ENCODE results near the gene KYAT1.
"Not testable (repeated sequence)": the region's sequence is repeated elsewhere in the genome, so short reads cannot be mapped to it uniquely, and the experiment has no call there.

Gene KYAT1

GRCh38 chr9:128820665-128821583, 60.8 kb downstream of the KYAT1 start:
- in situ Hi-C loops (cut with MboI; ENCODE audit: low sequenced_read_pairs), result no loop called here

GRCh38 chr9:128819716-128820664, 61.8 kb downstream of the KYAT1 start:
- in situ Hi-C loops (cut with MboI; ENCODE audit: low sequenced_read_pairs), result no loop called here

- in situ Hi-C loops (cut with MboI; ENCODE audit: low sequenced_read_pairs), result no loop called here
Measured at GRCh38 chr9:128818839-128819715, 62.7 kb downstream of the KYAT1 start.

- in situ Hi-C loops (cut with MboI; ENCODE audit: low sequenced_read_pairs), result no loop called here
Measured at GRCh38 chr9:128818099-128818838, 63.5 kb downstream of the KYAT1 start, which contains the start of gene ENDOG. TSS of gene ENDOG (plus strand) at chr9:128818500. CDS start at chr9:128818685, 185 bp downstream.

- in situ Hi-C loops (cut with MboI; ENCODE audit: low sequenced_read_pairs), result no loop called here
Measured at GRCh38 chr9:128810873-128811272, 70.9 kb downstream of the KYAT1 start.

GRCh38 chr9:128809831-128810230, 71.9 kb downstream of the KYAT1 start:
- in situ Hi-C loops (cut with MboI; ENCODE audit: low sequenced_read_pairs), result no loop called here

- in situ Hi-C loops (cut with MboI; ENCODE audit: low sequenced_read_pairs), result no loop called here
Measured at GRCh38 chr9:128809036-128809599, 72.6 kb downstream of the KYAT1 start.

- in situ Hi-C loops (cut with MboI; ENCODE audit: low sequenced_read_pairs), result no loop called here
Measured at GRCh38 chr9:128808543-128808942, 73.2 kb downstream of the KYAT1 start.

GRCh38 chr9:128807827-128808226, 73.9 kb downstream of the KYAT1 start:
- in situ Hi-C loops (cut with MboI; ENCODE audit: low sequenced_read_pairs), result no loop called here

- in situ Hi-C loops (cut with MboI; ENCODE audit: low sequenced_read_pairs), result no loop called here
Measured at GRCh38 chr9:128805661-128806060, 76.1 kb downstream of the KYAT1 start.

GRCh38 chr9:128802482-128802881, 79.3 kb downstream of the KYAT1 start:
- in situ Hi-C loops (cut with MboI; ENCODE audit: low sequenced_read_pairs), result no loop called here

- in situ Hi-C loops (cut with MboI; ENCODE audit: low sequenced_read_pairs), result no loop called here
Measured at GRCh38 chr9:128800061-128800460, 81.7 kb downstream of the KYAT1 start.

GRCh38 chr9:128798896-128799295, 82.9 kb downstream of the KYAT1 start:
- in situ Hi-C loops (cut with MboI; ENCODE audit: low sequenced_read_pairs), result no loop called here

- in situ Hi-C loops (cut with MboI; ENCODE audit: low sequenced_read_pairs), result not testable (repeated sequence)
Measured at GRCh38 chr9:128794961-128795360, 86.8 kb downstream of the KYAT1 start.

- in situ Hi-C loops (cut with MboI; ENCODE audit: low sequenced_read_pairs), result no loop called here
Measured at GRCh38 chr9:128792978-128793686, 88.6 kb downstream of the KYAT1 start.

GRCh38 chr9:128792134-128792533, 89.6 kb downstream of the KYAT1 start:
- in situ Hi-C loops (cut with MboI; ENCODE audit: low sequenced_read_pairs), result no loop called here

- in situ Hi-C loops (cut with MboI; ENCODE audit: low sequenced_read_pairs), result no loop called here
Measured at GRCh38 chr9:128790536-128790935, 91.2 kb downstream of the KYAT1 start.

GRCh38 chr9:128788445-128788844, 93.3 kb downstream of the KYAT1 start:
- in situ Hi-C loops (cut with MboI; ENCODE audit: low sequenced_read_pairs), result no loop called here

GRCh38 chr9:128787659-128788058, 94.1 kb downstream of the KYAT1 start:
- in situ Hi-C loops (cut with MboI; ENCODE audit: low sequenced_read_pairs), result no loop called here

Measured in HL-60/S4 (cell line).